Neural cell (in vitro differentiated cells): ENCODE measurements around the gene DCN. TPM values are rescaled to one million over a fixed set of nuclear protein-coding genes. Genes with fewer than 3 reads are reported as not detected.

Experiments used
- H2AFZ ChIP-seq: fragments of 200-600, 300-800 bp; sonication (generic), shearing (Covaris generic); 2 replicates; pipeline ENCODE4 v1.6.0; 2014; ENCODE audit warnings: low read depth, mild to moderate bottlenecking, antibody characterized with exemption, low read length, moderate library complexity
- H3F3A ChIP-seq: fragments of 200-600 bp; shearing (Covaris generic); 2 replicates; pipeline ENCODE4 v1.6.1; 2016; ENCODE audit warnings: mild to moderate bottlenecking, moderate library complexity, mixed read lengths, antibody characterized with exemption, low read length; ENCODE audit not compliant: insufficient read depth, poor library complexity, severe bottlenecking
- H3K27ac ChIP-seq: fragments of 200-600, 300-800 bp; sonication (generic), shearing (Covaris generic); 2 replicates; pipeline ENCODE4 v1.5.1; 2014; ENCODE audit warnings: mild to moderate bottlenecking, low read length, moderate library complexity
- H3K27me3 ChIP-seq: fragments of 300-800, 200-600 bp; sonication (generic), shearing (Covaris generic); 2 replicates; pipeline ENCODE4 v1.6.0; 2014; ENCODE audit warnings: mild to moderate bottlenecking, low read depth, low read length, moderate library complexity; ENCODE audit not compliant: insufficient read depth
- H3K36me3 ChIP-seq: fragments of 300-800, 200-600 bp; sonication (generic), shearing (Covaris generic); 2 replicates; pipeline ENCODE4 v1.5.1; 2014; ENCODE audit warnings: mild to moderate bottlenecking, antibody characterized with exemption, low read length, moderate library complexity; ENCODE audit not compliant: insufficient read depth
- H3K4me2 ChIP-seq: fragments of 300-800, 200-600 bp; sonication (generic), shearing (Covaris generic); 2 replicates; pipeline ENCODE4 v1.6.0; 2014; ENCODE audit warnings: mild to moderate bottlenecking, low read length
- H3K4me3 ChIP-seq: fragments of 300-800, 200-600 bp; sonication (generic), shearing (Covaris generic); 2 replicates; pipeline ENCODE4 v1.5.1; 2014; ENCODE audit warnings: mild to moderate bottlenecking, low read length, moderate library complexity
- H3K79me2 ChIP-seq: fragments of 200-600 bp; shearing (Covaris generic); replicated peaks from 2 replicates; pipeline ENCODE4 v1.6.0; 2014; ENCODE audit warnings: mild to moderate bottlenecking, low read length, moderate library complexity; ENCODE audit not compliant: insufficient read depth
- H3K9ac ChIP-seq: fragments of 300-800, 200-600 bp; sonication (generic), shearing (Covaris generic); 2 replicates; pipeline ENCODE4 v1.6.1; 2016; ENCODE audit warnings: mild to moderate bottlenecking, low read length, mixed read lengths
- H3K9me2 ChIP-seq: fragments of 200-600 bp; shearing (Covaris generic); 2 replicates; pipeline ENCODE4 v1.6.1; 2016; ENCODE audit warnings: mild to moderate bottlenecking, low read length, mixed read lengths; ENCODE audit not compliant: insufficient read depth
- H3K9me3 ChIP-seq: fragments of 200-600, 300-800 bp; sonication (generic), shearing (Covaris generic); 2 replicates; pipeline ENCODE4 v1.6.1; 2016; ENCODE audit warnings: mild to moderate bottlenecking, mixed run types, low read length, moderate library complexity, mixed read lengths
- H4K20me1 ChIP-seq: fragments of 200-600 bp; shearing (Covaris generic); 2 replicates; pipeline ENCODE4 v1.6.1; 2016; ENCODE audit warnings: mild to moderate bottlenecking, mixed run types; ENCODE audit not compliant: insufficient read depth
- EP300 ChIP-seq: fragments of 450-650 bp; conservative IDR thresholded peaks from 2 replicates; pipeline ENCODE4 v1.6.1; 2014; ENCODE audit warnings: antibody characterized with exemption, mild to moderate bottlenecking, moderate library complexity; ENCODE audit not compliant: poor library complexity, severe bottlenecking
- EZH2 ChIP-seq: fragments of 200-600, 300-800 bp; shearing (Covaris generic), sonication (generic); IDR thresholded peaks from 2 replicates; pipeline ENCODE4 v1.6.1; 2014; ENCODE audit warnings: antibody characterized with exemption, low read length, borderline replicate concordance, mild to moderate bottlenecking; ENCODE audit not compliant: insufficient read depth, poor library complexity, severe bottlenecking
- MXI1 ChIP-seq: fragments of 450-650 bp; conservative IDR thresholded peaks from 2 replicates; pipeline ENCODE4 v1.6.1; 2014; ENCODE audit warnings: antibody characterized with exemption, mild to moderate bottlenecking; ENCODE audit not compliant: poor library complexity, severe bottlenecking
- POLR2AphosphoS5 ChIP-seq: IDR thresholded peaks from 2 replicates; pipeline ENCODE4 v1.6.1; 2012
- RAD21 ChIP-seq: fragments of 450-650 bp; conservative IDR thresholded peaks from 2 replicates; pipeline ENCODE4 v1.6.1; 2014; ENCODE audit warnings: antibody characterized with exemption, mild to moderate bottlenecking, moderate library complexity
- SMC3 ChIP-seq: fragments of 450-650 bp; conservative IDR thresholded peaks from 2 replicates; pipeline ENCODE4 v1.6.1; 2014; ENCODE audit warnings: antibody characterized with exemption, mild to moderate bottlenecking, moderate library complexity; ENCODE audit not compliant: poor library complexity
- TAF1 ChIP-seq: IDR thresholded peaks from 2 replicates; pipeline ENCODE4 v1.6.1; 2012; ENCODE audit warnings: low read depth
- polyA plus RNA-seq: library from polyadenylated mRNA; depleted of rRNA; stranded (reverse); fragments of >200 nt; gene quantifications from 2 replicates; pipeline ENCODE4 v1.2.3, GENCODE V29; 2014
- TF ChIP-seq, protein P1 (sequence below): IDR thresholded peaks from 2 replicates; pipeline ENCODE4 v1.6.1; 2012; ENCODE audit warnings: borderline replicate concordance
- TF ChIP-seq, protein P2 (sequence below): fragments of 450-650 bp; IDR thresholded peaks from 2 replicates; pipeline ENCODE4 v1.5.1; 2014; ENCODE audit warnings: antibody characterized with exemption, mild to moderate bottlenecking, moderate library complexity; ENCODE audit not compliant: poor library complexity, severe bottlenecking

The DCN gene
- polyA plus RNA-seq, 1 donor from 2014 or later = not detected

DNA sequence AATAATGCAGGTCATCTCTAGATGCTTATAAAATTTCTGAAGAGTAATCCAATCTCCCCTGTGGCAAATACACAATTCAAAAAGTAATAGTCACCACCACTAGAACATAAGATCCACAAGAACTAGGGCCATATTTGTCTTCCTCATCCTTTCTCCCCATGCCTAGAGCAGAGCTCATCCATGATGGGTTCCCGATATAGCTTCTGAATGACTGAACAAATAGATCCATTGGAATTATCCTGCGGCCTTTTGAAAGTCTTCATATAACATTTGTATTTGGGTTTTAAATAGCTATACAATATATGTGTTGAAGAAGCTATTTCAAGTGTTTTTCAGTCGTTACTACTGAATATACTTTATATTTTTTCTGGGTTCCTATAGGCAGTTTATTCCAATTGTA, 5.7 kb downstream of the DCN start:
- Histone ChIP-seq H3K9me2 (no peaks in the 10 kb centered on the region), H4K20me1 (no peaks in the 10 kb centered on the region), H3K4me2 (no peak overlapping the region), H3K27ac (no peak overlapping the region), H3K36me3 (no peaks in the 10 kb centered on the region), H3K9me3 (no peaks in the 10 kb centered on the region), H3K9ac (no peak overlapping the region), H2AFZ (no peak overlapping the region), H3K27me3 (no peaks in the 10 kb centered on the region), H3F3A (no peaks in the 10 kb centered on the region), H3K79me2 (no peaks in the 10 kb centered on the region), H3K4me3 (no peak overlapping the region)
- TF ChIP-seq EZH2 = no peak
- no peak for TF ChIP-seq TAF1
- no peak for TF ChIP-seq RAD21
- TF ChIP-seq EP300 = no peak
- no peak for TF ChIP-seq MXI1
- TF ChIP-seq, protein P1, sequence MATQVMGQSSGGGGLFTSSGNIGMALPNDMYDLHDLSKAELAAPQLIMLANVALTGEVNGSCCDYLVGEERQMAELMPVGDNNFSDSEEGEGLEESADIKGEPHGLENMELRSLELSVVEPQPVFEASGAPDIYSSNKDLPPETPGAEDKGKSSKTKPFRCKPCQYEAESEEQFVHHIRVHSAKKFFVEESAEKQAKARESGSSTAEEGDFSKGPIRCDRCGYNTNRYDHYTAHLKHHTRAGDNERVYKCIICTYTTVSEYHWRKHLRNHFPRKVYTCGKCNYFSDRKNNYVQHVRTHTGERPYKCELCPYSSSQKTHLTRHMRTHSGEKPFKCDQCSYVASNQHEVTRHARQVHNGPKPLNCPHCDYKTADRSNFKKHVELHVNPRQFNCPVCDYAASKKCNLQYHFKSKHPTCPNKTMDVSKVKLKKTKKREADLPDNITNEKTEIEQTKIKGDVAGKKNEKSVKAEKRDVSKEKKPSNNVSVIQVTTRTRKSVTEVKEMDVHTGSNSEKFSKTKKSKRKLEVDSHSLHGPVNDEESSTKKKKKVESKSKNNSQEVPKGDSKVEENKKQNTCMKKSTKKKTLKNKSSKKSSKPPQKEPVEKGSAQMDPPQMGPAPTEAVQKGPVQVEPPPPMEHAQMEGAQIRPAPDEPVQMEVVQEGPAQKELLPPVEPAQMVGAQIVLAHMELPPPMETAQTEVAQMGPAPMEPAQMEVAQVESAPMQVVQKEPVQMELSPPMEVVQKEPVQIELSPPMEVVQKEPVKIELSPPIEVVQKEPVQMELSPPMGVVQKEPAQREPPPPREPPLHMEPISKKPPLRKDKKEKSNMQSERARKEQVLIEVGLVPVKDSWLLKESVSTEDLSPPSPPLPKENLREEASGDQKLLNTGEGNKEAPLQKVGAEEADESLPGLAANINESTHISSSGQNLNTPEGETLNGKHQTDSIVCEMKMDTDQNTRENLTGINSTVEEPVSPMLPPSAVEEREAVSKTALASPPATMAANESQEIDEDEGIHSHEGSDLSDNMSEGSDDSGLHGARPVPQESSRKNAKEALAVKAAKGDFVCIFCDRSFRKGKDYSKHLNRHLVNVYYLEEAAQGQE = no peak
- TF ChIP-seq, protein P2, sequence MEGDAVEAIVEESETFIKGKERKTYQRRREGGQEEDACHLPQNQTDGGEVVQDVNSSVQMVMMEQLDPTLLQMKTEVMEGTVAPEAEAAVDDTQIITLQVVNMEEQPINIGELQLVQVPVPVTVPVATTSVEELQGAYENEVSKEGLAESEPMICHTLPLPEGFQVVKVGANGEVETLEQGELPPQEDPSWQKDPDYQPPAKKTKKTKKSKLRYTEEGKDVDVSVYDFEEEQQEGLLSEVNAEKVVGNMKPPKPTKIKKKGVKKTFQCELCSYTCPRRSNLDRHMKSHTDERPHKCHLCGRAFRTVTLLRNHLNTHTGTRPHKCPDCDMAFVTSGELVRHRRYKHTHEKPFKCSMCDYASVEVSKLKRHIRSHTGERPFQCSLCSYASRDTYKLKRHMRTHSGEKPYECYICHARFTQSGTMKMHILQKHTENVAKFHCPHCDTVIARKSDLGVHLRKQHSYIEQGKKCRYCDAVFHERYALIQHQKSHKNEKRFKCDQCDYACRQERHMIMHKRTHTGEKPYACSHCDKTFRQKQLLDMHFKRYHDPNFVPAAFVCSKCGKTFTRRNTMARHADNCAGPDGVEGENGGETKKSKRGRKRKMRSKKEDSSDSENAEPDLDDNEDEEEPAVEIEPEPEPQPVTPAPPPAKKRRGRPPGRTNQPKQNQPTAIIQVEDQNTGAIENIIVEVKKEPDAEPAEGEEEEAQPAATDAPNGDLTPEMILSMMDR = no peak
- no peak for TF ChIP-seq SMC3
- no peak for TF ChIP-seq POLR2AphosphoS5

DNA sequence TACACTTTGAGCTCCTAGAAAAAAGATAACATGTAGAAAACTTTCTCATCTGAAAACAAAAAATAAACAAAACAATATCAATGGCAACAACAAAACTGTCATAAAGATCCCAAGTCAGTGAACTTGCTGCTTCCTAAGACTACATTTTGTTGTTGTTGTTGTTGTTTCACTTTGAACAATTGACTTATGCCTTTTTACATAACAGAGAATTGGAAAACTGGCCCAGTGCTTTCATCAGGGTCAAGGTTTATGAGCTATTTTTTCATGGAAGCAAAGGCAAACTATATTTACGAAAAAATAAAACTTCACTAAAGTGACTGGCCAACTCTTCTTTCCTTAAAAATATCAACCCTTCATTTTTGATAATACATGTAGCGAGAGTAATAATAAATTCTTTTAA, 6.3 kb downstream of the DCN start:
- no peaks in the 10 kb centered on the region for H3F3A ChIP-seq
- H3K27ac ChIP-seq = no peak overlapping the region
- no peaks in the 10 kb centered on the region for H3K9me3 ChIP-seq
- H2AFZ ChIP-seq = no peak overlapping the region
- no peaks in the 10 kb centered on the region for H3K79me2 ChIP-seq
- no peaks in the 10 kb centered on the region for H4K20me1 ChIP-seq
- H3K36me3 ChIP-seq = no peaks in the 10 kb centered on the region
- H3K4me3 ChIP-seq = no peak overlapping the region
- H3K27me3 ChIP-seq = no peaks in the 10 kb centered on the region
- H3K9ac ChIP-seq = no peak overlapping the region
- H3K9me2 ChIP-seq = no peaks in the 10 kb centered on the region
- H3K4me2 ChIP-seq = no peak overlapping the region
- TF ChIP-seq TAF1 (no peak), EP300 (no peak), SMC3 (no peak), EZH2 (no peak), MXI1 (no peak)
- TF ChIP-seq, protein P2 = no peak
